T-helper 2 cell (primary cell): Measurements from ENCODE around the gene PSMB4.

Experiments used
- DNase-seq, 5 experiments: peaks; one replicate each; pipeline versions ENCODE4 v3.0.0 to v3.0.0-alpha.2; 2012 to 2022

The PSMB4 gene

DNA sequence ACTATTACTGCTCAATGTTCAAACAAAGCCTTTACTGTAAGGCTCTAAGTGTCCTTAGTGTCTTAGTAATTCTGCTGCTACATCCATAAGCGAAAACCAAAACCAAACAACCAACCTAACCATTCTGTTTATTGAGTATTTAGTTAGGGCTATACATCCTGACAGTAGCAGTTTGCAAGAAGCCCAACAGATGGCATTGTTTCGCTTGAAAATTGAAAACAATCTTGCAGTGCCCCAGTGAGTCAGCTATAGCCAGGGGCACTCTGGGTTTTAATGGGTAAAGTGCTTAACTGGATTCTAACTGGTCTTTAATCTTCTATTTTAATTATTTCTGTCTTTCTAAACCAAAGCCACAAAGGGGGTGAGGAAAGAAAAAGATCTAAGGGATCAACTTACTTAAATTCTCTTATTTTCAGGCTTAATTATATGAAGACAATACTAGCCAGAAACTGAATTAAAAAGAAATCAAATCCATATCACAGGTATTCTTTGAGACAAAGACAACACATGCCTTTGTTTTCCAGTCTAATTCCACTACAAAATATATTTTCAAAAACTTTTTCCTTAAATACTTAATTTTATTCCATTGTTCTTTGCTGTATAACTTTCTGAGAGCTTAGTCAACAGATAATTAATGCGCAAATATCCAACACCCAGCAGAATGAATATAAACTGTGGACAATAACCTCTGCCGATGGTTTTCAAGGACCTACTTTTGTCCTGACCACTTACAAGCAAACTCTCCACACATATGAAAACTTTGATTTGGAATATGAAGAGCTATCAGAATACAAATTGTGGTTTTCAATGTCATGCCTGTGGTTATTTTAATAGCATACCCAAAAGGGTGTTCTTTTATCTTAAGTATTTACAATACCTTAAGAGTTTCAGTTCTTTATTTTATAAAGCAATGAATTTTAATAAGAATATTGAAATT lies 44.7 kb downstream of the PSMB4 start:
- DNase-seq, result peak in 4 of 5 experiments; percentile 41 to 78 (median 51)

DNA sequence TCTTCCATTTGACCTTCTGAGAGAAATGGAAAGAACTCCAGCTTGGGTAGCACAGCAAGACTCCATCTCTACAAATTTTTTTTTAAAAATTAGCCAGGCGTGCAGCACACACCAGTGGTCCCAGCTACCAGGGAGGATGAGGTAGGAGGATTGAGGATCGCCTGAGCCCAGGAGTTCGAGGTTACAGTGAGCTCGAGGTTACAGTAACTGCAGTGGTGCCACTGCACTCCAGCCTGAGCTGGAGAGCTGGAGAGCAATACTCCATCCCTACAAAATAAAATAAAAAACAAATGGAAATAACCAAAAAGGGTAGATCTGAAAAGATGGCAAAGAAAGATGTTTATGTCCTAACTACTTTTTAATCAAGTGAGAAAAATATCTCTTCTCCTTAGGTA lies 45.4 kb downstream of the PSMB4 start:
- DNase-seq, result no peak

DNA sequence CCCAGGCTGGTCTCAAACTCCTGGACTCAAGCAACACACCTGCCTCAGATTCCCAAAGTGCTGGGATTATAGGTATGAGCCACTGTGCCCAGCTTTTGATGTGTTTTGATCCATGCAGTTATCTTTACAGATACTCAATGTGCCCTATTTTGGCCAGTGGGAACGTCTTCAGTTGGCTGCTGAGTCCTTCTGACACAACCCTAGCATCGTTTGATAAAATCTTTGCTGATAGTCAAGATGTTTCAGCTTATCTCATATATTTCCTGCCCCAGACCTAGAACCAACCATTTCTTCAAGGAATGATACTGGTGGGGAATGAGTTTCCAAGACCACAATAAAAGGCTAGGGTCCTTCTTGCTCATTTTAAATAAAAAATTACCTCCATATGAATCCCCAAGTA lies 48.3 kb downstream of the PSMB4 start:
- DNase-seq, result peak in 1 of 5 experiments; percentile 23
